Peyer's patch (tissue), 4 donors: ENCODE data around the gene MARCHF10. TPM values are rescaled to one million over a fixed set of nuclear protein-coding genes. Genes with fewer than 3 reads are reported as not detected.
A peak's percentile ranks its signal among the peaks of the same experiment; 100 is the strongest.

ENCODE experiments used
- DNase-seq, 3 donors: peaks; one replicate each; pipeline ENCODE4 v3.0.0-alpha.2; 2017 to 2019
- H3K27ac ChIP-seq, 4 donors: fragments of 200-600 bp; sonication (generic); one replicate each; pipeline ENCODE4 v1.5.1; 2016 to 2019
- H3K27me3 ChIP-seq, 2 donors: fragments of 200-600 bp; sonication (generic); one replicate each; pipeline ENCODE4 v1.5.1; 2019
- H3K36me3 ChIP-seq, 3 donors: fragments of 200-600 bp; sonication (generic); one replicate each; pipeline ENCODE4 v1.5.1; 2016 to 2019
- H3K4me1 ChIP-seq, 4 donors: fragments of 200-600 bp; sonication (generic); one replicate each; pipeline ENCODE4 v1.5.1; 2016 to 2019
- H3K4me3 ChIP-seq, 4 donors: fragments of 200-600 bp; sonication (generic); 1 replicate in 3 of 4; 2 replicates in 1 of 4; pipeline ENCODE4 v1.5.1; 2016 to 2019; ENCODE audit warnings: mild to moderate bottlenecking in 1 of 4
- H3K9me3 ChIP-seq, 4 donors: fragments of 200-600 bp; sonication (generic); one replicate each; pipeline ENCODE4 v1.5.1; 2016 to 2019; ENCODE audit warnings: mild to moderate bottlenecking in 1 of 4
- CTCF ChIP-seq, 6 experiments: fragments of 450-650 bp in 4 of 6; fragments of 200-600 bp in 2 of 6; sonication (generic) in 1 of 6; IDR thresholded peaks; one replicate each; pipeline ENCODE4 v1.5.1; 2017 to 2019; ENCODE audit warnings: antibody characterized with exemption in 6 of 6, mild to moderate bottlenecking in 3 of 6, moderate library complexity in 1 of 6
- POLR2A ChIP-seq, 2 donors: fragments of 450-650 bp; IDR thresholded peaks; one replicate each; pipeline ENCODE4 v1.5.1; 2017; ENCODE audit warnings: antibody characterized with exemption in 2 of 2, mild to moderate bottlenecking in 2 of 2, moderate library complexity in 2 of 2
- total RNA-seq, 4 donors: library from RNA; depleted of rRNA; stranded (reverse); fragments of >200 nt; gene quantifications; one replicate each; pipeline ENCODE4 v1.1.0, GENCODE V29; 2016

Gene MARCHF10
- total RNA-seq, 4 donors from 2014 or later, result not detected

GRCh38 chr17:62727916-62728672 lies 80.0 kb downstream of the MARCHF10 start:
- TF ChIP-seq POLR2A (IDR thresholded peaks at IDR 0.05) (no peak), CTCF (IDR thresholded peaks at IDR 0.05) (no peak)
- peaks cover 0 to 3% (median 0%) of the 10 kb centered on the region in 4 donors for H3K9me3 ChIP-seq
- DNase-seq, result peak in 1 of 3 donors; percentile 6

GRCh38 chr17:62725791-62726249 lies 82.3 kb downstream of the MARCHF10 start:
- Histone ChIP-seq H3K4me3 (no peak overlapping the region), H3K9me3 (peaks cover 0 to 3% (median 0%) of the 10 kb centered on the region in 4 donors), H3K27me3 (no peaks in the 10 kb centered on the region), H3K4me1 (no peaks in the 10 kb centered on the region), H3K27ac (peak overlapping the region in 1 of 4 donors; percentile 58), H3K36me3 (no peaks in the 10 kb centered on the region)
- TF ChIP-seq CTCF (IDR thresholded peaks at IDR 0.05) (no peak), POLR2A (IDR thresholded peaks at IDR 0.05) (no peak)
- DNase-seq, result peak in 1 of 3 donors; percentile 17

More at GRCh38 chr17:62727916-62728672, 80.0 kb downstream of the MARCHF10 start:
- H3K4me3 ChIP-seq, result no peak overlapping the region
- H3K27ac ChIP-seq, result no peak overlapping the region
- no peaks in the 10 kb centered on the region for H3K27me3 ChIP-seq
- H3K36me3 ChIP-seq, result no peaks in the 10 kb centered on the region
- H3K4me1 ChIP-seq, result no peaks in the 10 kb centered on the region

GRCh38 chr17:62724398-62725146 lies 83.5 kb downstream of the MARCHF10 start:
- TF ChIP-seq CTCF (IDR thresholded peaks at IDR 0.05), result no peak
- TF ChIP-seq POLR2A (IDR thresholded peaks at IDR 0.05), result no peak
- Histone ChIP-seq H3K36me3 (no peaks in the 10 kb centered on the region), H3K9me3 (peaks cover 0 to 3% (median 0%) of the 10 kb centered on the region in 4 donors), H3K27me3 (no peaks in the 10 kb centered on the region), H3K27ac (peak overlapping the region; percentile 33 to 58 (median 44)), H3K4me3 (peak overlapping the region in 1 of 4 donors; percentile 7), H3K4me1 (no peaks in the 10 kb centered on the region)
- DNase-seq, result peak in 2 of 3 donors; percentile 56 to 74

GRCh38 chr17:62723842-62724241 lies 84.3 kb downstream of the MARCHF10 start:
- H3K27me3 ChIP-seq, result no peaks in the 10 kb centered on the region
- H3K4me1 ChIP-seq, result no peaks in the 10 kb centered on the region
- H3K4me3 ChIP-seq, result no peak overlapping the region
- H3K27ac ChIP-seq, result peak overlapping the region in 1 of 4 donors; percentile 33
- peaks cover 0 to 3% (median 0%) of the 10 kb centered on the region in 4 donors for H3K9me3 ChIP-seq
- H3K36me3 ChIP-seq, result no peaks in the 10 kb centered on the region
- TF ChIP-seq POLR2A (IDR thresholded peaks at IDR 0.05), result no peak
- no peak for TF ChIP-seq CTCF (IDR thresholded peaks at IDR 0.05)
- DNase-seq, result peak in 1 of 3 donors; percentile 14

GRCh38 chr17:62722625-62723024 lies 85.5 kb downstream of the MARCHF10 start:
- no peak for DNase-seq
- Histone ChIP-seq H3K4me1 (no peaks in the 10 kb centered on the region), H3K36me3 (no peaks in the 10 kb centered on the region), H3K27ac (no peak overlapping the region), H3K9me3 (no peaks in the 10 kb centered on the region), H3K4me3 (no peak overlapping the region), H3K27me3 (no peaks in the 10 kb centered on the region)
- no peak for TF ChIP-seq POLR2A (IDR thresholded peaks at IDR 0.05)
- TF ChIP-seq CTCF (IDR thresholded peaks at IDR 0.05), result no peak
